Left renal pelvis (tissue), 4 donors: ENCODE results near the gene DTX3. TPM values are rescaled to one million over a fixed set of nuclear protein-coding genes. Genes with fewer than 3 reads are reported as not detected.
"Not testable (repeated sequence)": the region's sequence is repeated elsewhere in the genome, so short reads cannot be mapped to it uniquely, and the experiment has no call there.

Source experiments
- DNase-seq, 4 donors: peaks; one replicate each; pipeline ENCODE4 v3.0.0-alpha.2; 2013; ENCODE audit warnings: low read depth in 4 of 4, low spot score in 3 of 4
- polyA plus RNA-seq, 4 donors: library from polyadenylated mRNA; unstranded; fragments of 120-200 nt; gene quantifications; one replicate each; pipeline ENCODE4 v1.2.1, GENCODE V29; 2013; ENCODE audit not compliant: insufficient read length in 4 of 4

DTX3 gene
- polyA plus RNA-seq, 4 donors = 53.9 to 82.4 (median 62.2) TPM

DNA sequence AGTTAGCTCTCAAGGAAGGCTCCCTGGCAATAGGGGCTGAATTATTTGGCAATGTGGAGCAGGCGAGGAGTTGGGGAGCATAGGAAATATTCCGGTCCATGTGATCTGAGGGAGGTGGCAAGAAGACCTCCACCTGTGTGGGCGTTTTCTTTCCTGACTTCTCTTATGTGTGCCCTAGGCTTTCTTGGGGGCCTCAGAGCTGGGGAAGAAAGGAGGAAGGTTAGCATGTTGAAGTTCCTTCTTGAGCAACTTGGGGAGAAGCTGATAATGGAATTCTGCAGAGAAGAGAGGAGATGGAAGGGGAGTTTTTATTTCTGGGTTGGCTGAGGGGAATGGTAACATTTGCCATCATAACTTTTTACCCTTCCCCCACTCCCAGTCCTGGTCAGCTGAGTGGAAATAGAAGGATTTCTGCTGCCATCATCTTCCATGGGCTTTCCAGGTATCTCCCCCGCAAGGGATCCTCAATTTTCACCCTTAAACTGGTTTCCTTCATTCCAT is 1.2 kb downstream of the DTX3 start:
- DNase-seq = no peak

DNA sequence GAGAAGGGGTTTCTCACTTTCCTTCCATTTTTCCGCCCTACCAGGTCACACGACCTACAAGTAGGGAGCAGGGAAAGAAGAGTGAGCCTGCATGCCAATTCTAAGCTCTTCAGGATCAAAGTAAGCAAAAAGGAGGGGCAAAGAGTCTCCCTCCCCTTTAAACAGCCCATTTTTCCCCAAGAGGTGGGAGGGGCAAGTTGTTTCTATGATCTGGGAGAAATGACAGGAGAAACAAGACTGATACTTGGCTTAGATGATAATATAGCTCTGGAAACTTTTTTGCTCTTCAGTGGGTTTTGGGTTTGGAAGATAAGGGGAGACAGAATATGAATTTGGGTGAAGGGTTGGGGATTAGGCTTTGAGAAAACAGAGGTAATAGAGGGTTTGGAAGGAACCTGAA is 1.8 kb downstream of the DTX3 start:
- no peak for DNase-seq

DNA sequence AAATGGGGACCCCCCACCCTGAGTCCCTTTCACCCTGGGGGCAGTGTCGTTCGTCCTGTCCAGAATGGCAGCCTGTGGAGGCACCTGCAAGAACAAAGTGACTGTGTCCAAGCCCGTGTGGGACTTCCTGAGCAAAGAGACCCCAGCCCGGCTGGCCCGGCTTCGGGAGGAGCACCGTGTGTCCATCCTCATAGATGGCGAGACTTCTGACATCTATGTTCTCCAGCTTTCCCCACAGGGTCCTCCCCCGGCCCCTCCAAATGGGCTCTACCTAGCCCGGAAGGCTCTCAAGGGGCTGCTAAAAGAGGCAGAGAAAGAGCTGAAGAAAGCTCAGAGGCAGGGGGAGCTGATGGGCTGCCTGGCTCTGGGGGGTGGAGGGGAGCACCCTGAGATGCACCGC is 2.2 kb downstream of the DTX3 start:
- no peak for DNase-seq

DNA sequence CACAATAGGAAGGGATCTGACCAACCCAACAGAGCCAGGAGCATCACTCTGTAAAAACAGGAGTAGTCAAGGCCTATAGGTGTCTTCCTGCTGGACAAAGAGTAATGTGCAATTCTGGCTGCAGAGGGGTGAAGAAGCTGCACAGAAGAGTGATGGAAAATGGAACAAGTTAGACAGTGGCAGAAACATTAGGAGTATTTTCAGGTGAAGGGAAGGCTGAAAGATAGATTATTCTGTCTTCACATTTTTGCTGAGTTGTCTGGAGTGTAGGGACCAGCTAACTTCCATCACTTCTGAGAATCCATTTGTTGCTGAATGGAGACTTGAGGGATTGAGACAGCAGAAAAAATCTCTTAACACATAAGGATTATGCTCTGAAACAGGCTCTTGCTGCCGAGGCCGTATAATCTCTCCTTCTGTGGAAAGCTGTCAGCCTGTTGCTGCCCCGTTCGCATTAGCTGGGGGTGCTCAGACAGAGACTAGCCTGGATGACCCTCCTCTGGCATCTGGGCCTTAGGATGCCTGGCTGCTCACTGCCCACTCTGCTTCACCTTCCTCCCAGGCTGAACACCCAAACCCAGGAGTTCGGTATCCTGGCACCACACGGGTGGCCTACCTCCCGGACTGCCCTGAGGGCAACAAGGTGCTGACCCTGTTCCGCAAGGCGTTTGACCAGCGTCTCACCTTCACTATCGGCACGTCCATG is 3.5 kb downstream of the DTX3 start:
- DNase-seq = no peak

DNA sequence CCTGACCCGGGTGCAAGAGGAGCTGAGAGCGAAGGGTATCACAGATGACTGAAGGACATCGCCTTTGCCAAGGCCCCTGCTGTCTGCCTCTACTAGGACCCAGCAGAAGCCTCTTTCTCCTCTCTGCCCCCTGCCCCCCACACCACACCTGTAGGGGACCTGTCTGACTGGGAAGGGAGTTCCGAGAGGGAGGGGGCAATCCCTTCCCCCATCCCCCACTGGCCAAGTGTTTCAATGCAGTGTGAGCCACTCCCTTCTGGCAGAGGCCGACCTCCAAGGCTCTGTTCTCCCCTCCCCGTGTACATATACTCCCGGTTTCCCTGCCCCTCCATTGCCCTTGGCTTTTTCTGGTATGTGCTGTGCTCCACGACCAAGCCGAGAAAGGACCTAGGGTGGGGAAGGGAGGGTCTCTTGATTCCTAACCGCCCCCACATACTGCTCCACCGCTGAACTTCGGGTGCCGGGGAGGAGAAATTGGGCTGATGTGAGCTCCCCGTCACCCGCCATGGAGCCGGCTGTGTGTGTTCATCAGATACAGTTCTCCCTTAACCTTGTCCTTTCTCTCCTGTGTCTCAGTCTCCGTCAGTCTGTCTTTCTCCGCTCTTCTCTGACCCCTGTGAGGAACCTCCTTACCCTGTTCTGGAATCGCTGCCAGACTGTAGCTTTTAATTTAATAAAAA is 4.6 kb downstream of the DTX3 start:
- no peak for DNase-seq

DNA sequence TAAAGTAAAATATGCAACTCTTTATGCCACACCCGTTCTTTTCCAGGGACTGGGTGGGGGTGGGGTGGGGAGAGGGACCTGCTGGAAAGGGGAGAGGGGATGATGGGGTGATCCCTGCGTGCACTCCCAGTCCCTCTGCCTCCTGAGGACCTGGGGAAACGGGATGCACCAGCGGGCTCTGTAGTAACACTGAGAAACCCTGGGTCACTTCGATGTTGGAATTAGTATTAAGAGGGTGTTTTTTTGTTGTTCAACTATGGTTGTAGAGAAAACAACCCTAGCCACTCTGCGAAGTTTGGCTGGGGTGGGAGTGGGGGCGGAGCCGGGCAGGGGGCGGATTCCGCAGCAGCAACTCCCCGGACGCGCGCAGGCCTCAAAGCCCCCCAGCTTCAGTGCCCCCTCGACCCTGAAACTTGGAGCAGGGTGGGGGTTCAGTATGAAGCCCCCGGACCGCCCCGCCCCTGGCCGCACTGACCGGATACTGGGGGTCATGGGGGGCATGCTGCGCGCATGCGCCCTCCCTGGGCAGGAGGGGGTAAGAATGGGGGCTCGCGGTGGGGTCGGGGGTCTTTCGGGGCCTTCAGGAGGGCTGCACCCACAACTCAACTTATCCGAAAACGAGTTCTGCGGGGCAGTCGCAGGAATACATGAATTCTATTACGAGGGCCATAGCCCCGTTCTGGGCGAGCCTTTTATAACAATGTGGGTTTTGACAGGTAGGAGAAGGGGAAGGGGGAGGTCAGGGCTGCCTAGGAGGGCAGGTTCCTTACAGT is 5.3 kb downstream of the DTX3 start:
- DNase-seq = no peak

DNA sequence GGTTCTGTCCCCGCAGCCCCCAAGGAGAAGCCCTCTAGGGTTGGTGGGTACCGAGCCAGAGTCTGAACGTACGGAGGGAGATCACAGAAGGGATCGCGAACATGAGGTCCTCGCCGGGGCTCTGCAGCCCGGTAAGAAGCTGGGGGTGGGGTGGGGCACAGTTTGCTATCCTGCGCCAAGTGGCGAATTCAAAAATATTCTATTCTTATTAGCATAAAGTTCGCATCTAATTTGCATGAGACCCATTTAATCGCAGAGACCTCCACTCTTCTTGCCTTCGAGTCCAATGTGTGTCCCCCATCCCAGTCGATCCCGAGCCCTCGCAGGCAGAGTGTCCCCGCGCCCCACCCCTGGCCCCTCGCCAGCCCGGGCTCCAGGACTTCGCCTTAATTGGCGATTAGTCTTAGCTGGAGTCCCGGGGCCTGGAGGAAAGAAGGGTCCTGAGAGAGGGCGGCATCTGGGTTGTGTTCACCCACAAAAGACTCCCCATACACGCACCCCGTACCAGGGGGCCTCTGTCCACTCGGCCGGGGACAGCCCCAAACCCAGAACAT is 6.0 kb downstream of the DTX3 start:
- DNase-seq = no peak

DNA sequence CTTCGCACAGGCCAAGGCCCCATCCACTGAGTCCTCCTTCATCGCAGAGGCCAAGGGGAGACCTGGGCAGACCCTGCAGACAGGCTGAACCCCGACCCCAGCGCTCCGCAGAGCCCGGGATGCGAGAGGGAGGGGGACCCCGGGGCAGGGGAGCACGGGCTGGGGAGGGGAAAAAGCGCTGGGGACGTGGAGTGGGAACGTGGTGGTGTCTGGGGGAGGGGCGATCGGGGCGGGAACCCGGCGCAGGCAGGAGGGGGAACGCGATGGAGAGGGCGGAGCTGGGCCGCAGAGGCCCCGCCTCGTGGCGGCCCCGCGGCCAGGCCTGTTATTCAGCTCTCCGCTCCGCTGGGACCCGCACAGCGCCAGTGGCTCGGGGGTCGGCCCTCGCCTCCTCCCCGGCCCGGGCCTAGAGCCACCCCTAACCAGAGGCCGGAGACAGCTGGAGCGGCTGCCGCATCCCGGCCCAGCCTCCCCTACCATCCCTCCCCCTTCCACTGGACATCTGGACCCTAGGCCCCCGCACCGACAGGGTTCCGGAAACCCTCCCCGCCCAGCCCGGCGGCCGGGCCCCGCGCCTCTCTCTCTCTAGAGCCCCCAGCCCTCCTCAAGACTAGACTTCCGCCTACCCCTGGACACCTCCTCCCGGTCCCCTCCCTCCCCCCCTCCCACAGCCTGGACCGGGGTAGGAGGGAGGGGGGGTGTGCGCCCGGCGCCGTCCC is 6.6 kb downstream of the DTX3 start, which contains the start of gene ARHGEF25:
TSS of gene ARHGEF25 (plus strand) at position 328 of the 719 bp plus-strand sequence. CDS start 460 bp downstream, outside the sequence.
- peak in 1 of 4 donors; percentile 48 for DNase-seq

DNA sequence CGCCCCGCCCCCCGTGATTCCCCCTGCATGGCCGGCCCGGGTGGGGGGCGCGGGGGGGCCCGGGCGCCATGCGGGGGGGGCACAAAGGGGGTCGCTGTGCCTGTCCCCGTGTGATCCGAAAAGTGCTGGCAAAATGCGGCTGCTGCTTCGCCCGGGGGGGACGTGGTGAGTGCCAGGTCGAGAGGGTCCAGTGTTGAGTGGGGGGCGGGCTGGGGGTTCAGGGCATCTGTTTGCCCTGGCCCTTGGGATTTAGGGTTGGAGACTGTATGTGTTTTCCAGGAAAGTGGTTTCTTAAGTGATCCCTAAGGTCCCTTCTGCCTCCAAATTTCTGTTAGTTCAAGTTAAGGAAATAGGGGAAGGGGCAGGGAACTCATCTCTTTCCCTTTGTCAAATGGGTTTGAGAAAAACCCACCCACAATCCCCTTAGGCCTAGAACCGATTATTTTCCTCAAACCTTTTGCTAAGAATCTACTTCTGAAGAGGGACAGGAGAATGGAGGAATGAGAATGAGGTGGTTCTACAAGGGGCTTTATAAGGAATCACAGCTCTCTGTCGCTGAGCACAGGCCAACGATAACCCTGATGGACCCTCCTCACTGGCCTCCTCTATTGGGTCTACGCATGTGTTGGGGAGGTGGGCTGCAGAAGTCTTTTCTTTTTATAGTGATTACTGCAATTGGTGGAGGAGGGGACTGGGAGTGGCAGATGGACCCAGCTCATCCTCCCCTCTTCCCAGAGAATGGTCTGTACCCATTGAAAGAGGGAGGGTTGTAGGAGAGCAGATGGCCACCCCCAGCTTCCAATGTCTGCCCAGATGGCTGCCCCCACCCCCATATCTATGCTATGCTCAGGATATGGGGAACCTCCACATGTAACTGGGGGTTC is 7.4 kb downstream of the DTX3 start:
- DNase-seq = no peak

DNA sequence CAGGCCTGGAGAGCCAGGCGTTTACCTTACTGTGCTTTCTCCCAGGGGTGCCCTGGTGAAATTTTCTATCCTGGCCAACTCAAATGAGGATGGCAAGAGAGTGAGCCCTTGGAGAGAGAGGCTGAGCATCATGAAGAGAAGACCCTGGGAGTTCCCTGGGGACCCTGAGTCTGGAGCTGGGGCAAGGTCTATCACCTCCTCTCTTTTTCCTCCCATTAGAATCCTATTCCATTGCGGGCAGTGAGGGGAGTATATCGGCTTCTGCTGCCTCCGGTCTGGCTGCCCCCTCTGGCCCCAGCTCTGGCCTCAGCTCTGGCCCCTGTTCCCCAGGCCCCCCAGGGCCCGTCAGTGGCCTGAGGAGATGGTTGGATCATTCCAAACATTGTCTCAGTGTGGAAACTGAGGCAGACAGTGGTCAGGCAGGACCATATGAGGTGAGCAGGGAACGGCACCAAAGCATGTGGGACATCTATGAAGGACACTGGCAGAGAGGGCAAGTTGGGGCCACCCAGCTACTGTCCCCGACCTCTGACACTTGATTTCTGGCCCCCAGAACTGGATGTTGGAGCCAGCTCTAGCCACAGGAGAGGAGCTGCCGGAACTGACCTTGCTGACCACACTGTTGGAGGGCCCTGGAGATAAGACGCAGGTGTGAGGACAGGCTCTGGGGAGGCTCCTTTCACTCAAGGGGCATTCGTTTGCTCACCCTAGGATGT is 8.2 kb downstream of the DTX3 start:
- no peak for DNase-seq

DNA sequence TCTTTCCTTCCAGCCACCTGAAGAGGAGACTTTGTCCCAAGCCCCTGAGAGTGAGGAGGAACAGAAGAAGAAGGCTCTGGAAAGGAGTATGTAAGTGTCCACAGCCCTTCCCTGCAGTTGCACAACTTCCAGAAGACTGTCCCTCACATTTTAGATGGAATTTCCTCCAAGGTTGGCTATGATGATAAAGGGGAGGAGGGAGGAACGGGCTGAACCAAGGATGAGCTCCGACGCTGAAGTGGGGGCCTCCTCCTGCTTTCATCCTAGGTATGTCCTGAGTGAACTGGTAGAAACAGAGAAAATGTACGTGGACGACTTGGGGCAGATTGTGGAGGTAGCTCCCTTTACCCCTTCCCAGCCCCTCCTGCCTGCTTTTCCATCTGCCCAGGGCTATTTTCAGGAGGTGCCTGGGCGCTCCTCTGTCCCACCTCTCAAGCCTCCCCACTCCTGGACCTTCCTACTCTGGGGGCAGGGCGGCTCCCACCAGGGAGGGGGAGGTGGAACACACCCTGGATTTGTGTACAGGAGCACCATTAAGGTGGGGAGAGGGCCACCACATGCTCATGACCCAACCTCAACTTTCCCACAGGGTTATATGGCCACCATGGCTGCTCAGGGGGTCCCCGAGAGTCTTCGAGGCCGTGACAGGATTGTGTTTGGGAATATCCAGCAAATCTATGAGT is 8.9 kb downstream of the DTX3 start:
- no peak for DNase-seq

DNA sequence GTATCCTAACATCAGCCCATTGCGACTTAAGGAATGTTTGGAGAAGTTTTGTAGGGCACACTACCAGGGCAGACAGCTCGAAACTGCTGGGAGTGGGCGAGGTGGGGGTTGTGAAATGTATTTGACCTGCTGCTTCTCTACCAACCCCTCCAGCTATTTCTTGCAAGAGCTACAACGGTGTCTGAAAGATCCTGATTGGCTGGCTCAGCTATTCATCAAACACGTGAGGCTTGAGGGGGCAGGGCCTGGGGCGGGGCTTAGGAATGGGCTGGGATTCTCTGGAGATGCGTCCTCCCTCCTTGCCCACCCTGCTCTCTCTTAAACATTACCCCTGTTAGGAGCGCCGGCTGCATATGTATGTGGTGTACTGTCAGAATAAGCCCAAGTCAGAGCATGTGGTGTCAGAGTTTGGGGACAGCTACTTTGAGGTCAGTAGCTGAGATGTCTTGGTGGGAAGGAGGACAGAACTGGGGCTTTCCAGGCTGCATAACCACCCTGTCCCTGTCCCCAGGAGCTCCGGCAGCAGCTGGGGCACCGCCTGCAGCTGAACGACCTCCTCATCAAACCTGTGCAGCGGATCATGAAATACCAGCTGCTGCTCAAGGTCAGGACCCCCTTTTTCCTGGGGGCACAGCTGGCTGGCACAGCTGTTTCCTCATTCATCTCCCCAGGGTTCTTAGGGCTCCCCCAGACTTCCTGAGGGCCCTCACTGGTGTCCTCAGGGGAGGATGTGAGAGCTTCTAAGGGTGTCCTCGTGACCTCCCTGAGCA is 9.7 kb downstream of the DTX3 start:
- DNase-seq = no peak

DNA sequence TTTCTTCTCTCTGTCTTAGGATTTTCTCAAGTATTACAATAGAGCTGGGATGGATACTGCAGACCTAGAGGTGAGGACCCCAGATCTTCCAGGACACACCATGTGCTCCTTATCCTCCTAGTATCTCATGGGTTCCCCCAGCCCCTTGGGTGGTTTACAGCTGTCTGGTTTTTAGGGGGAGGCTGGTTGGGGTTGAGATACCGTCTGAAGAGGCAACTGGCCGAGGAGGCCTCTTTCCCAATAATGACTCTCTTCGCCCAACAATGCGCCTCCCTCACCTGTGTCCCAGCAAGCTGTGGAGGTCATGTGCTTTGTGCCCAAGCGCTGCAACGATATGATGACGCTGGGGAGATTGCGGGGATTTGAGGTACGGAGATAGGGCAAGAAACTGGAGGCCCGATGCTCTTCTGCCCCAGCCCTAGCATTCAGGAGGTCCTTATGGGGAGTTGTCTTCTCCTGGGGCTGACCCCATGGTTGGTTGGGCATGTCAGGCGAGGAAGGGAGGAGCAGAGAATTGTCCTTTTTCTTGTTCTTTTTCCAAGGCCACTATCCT is 10.4 kb downstream of the DTX3 start:
- DNase-seq = no peak

DNA sequence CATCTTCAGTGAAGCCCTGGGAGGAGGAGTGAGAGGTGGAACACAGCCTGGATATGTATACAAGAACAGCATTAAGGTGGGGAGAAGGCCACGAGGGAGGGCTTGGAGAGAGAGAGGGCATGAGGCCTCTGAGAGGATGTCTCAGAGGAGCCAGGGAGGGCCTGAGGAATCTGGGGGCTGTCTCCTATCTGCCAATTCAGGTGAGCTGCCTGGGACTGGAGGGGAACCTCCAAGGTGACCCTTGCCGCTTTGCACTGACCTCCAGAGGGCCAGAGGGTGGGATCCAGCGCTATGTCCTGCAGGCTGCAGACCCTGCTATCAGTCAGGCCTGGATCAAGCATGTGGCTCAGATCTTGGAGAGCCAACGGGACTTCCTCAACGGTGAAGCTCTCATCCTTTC is 11.0 kb downstream of the DTX3 start:
- DNase-seq = no peak

DNA sequence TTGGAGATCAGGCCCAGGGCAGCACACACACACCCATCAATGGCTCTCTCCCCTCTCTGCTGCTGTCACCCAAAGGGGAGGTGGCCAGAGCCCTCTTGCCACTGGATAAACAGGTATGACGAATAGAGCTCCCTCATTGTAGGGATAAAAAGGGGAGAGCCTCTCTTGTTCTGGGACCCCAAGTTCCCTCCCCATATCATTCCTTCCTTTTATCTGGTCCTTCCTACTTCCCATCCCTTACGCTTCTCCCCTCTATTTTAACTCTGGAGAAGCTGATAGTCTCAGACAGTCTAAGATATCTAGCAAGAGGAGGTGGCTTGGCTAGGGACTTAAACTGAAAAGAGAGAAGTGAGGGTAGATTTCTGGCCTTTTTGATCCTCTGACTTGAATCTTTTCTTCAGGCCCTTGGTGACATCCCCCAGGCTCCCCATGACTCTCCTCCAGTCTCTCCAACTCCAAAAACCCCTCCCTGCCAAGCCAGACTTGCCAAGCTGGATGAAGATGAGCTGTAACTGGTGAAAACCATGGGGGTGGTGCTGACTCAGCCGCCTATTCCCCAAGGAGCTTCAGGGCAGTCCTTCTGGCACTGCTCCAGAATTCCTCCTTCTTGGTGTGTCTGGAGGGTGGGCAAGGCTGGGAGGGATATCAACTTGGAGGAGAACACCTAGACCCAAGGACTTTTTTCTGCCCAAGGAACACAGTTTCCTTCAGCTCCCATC is 11.9 kb downstream of the DTX3 start:
- no peak for DNase-seq

DNA sequence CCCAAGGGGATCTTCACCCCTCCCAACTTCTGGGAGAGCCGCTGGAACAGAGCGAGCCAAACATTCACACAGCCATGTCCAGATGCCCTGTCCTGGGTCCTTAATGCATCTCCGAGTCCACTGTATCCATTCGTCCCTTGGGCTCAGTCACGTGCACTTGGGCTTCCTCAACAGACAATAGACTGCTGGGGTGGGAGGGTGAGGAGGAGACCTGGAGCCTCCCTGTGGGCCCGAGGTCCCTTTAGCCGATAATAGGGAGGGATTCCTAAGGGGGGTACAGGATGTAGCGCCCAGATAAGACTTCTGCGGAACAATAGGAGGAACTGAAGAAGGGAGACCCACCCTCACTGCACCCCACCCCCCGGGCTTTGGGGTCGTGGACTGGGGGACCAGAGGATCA is 13.3 kb downstream of the DTX3 start:
- DNase-seq = no peak

DNA sequence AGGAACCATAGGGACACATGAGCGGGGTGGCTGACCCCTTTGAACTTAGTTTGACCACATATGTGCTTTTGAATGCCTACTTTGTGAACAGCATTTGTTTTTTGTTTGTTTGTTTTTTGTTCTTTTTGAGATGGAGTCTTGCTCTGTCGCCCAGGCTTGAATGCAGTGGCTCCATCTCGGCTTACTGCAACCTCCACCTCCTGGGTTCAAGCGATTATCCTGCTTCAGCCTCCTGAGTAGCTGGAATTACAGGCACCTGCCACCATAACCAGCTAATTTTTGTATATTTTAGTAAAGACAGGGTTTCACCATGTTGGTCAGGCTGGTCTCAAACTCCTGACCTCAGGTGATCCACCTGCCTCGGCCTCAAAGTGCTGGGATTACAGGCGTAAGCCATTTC is 13.8 kb downstream of the DTX3 start:
- DNase-seq = not testable (repeated sequence)
